Testis (tissue), 2 donors: ENCODE results near the gene SLC9A4.

Experiments
- CTCF ChIP-seq, 3 experiments: fragments of 450-650 bp in 2 of 3; fragments of 200-600 bp in 1 of 3; sonication (generic) in 1 of 3; IDR thresholded peaks; one replicate each; pipeline ENCODE4 v1.5.1; 2016 to 2019; ENCODE audit warnings: antibody characterized with exemption in 3 of 3, mild to moderate bottlenecking in 2 of 3, moderate library complexity in 1 of 3
- POLR2A ChIP-seq: fragments of 450-650 bp; IDR thresholded peaks from one replicate; pipeline ENCODE4 v1.6.1; 2017; ENCODE audit warnings: antibody characterized with exemption, mild to moderate bottlenecking, moderate library complexity

DNA sequence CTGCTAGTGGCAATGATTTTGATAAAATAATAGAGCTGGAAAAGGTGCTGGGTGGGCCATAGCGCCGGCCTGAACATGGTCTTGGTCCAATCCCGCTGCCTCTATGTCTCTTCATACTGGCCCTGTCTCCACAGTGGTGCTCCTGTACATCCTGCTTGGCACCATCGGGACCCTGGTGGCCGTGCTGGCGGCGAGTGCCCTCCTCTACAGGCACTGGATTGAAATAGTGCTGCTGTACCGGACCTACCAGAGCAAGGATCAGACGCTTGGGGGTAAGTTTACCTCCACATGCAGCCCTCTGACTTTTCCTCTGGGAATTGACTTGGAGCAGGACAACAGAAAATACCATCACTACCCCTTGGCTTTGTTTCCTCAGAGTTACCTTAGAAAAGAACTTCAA lies 26.1 kb upstream of the SLC9A4 start:
- TF ChIP-seq CTCF (IDR thresholded peaks at IDR 0.05) (no peak), POLR2A (no peak)
